SK-N-SH (cell line): ENCODE data around the gene EVI2B. TPM values are rescaled to one million over a fixed set of nuclear protein-coding genes. Genes with fewer than 3 reads are reported as not detected.
A peak's percentile ranks its signal among the peaks of the same experiment; 100 is the strongest.

Experiments
- CTCF ChIA-PET: fragments of 300-600, 350-600 bp; formaldehyde crosslinking; extraction: SDS; loops from one replicate; lab custom pipeline; 2021; lab: Yijun Ruan, JAX
- POLR2A ChIA-PET: fragments of 350-600 bp; sonication (Branson Sonifier 250); formaldehyde crosslinking; extraction: SDS; loops from one replicate; lab custom pipeline; 2020; ENCODE audit warnings: antibody characterized with exemption, inconsistent platforms; lab: Yijun Ruan, JAX
- DNase-seq: peaks from one replicate; pipeline ENCODE4 v3.0.0; 2012
- H2AFZ ChIP-seq: fragments of 200-600 bp; sonication (generic); 2 replicates; pipeline ENCODE4 v1.8.1; 2016; ENCODE audit warnings: antibody characterized with exemption, mild to moderate bottlenecking, low read depth
- H3F3A ChIP-seq: fragments of 200-600 bp; sonication (generic); replicated peaks from 2 replicates; pipeline ENCODE3; 2016; ENCODE audit warnings: antibody characterized with exemption, mild to moderate bottlenecking; ENCODE audit not compliant: insufficient read depth
- H3K27ac ChIP-seq, 2 experiments: fragments of 200-500 bp in 1 of 2; fragments of 200-600 bp in 1 of 2; sonication (Bioruptor generic) in 1 of 2; sonication (generic), shearing (Covaris generic) in 1 of 2; 2 replicates each; pipeline versions ENCODE4 v1.5.1 to v1.6.1; 2014 to 2016; ENCODE audit warnings: low read depth in 2 of 2, inconsistent platforms in 1 of 2, low read length in 1 of 2, mild to moderate bottlenecking in 1 of 2, mixed read lengths in 1 of 2
- H3K27me3 ChIP-seq: fragments of 200-600 bp; sonication (generic), shearing (Covaris generic); 2 replicates; pipeline ENCODE4 v1.6.1; 2016; ENCODE audit warnings: mixed run types; ENCODE audit not compliant: insufficient read depth
- H3K36me3 ChIP-seq, 2 experiments: fragments of 200-500 bp in 1 of 2; fragments of 200-600 bp in 1 of 2; sonication (Bioruptor generic) in 1 of 2; sonication (generic) in 1 of 2; replicated peaks in 1 of 2; 2 replicates each; pipeline versions ENCODE3 to v1.5.1; 2014 to 2016; ENCODE audit warnings: low read length in 1 of 2, mild to moderate bottlenecking in 1 of 2; ENCODE audit not compliant: insufficient read depth in 2 of 2, control insufficient read depth in 1 of 2
- H3K4me1 ChIP-seq, 2 experiments: fragments of 200-500 bp in 1 of 2; fragments of 200-600 bp in 1 of 2; sonication (Bioruptor generic) in 1 of 2; sonication (generic), shearing (Covaris generic) in 1 of 2; 2 replicates each; pipeline versions ENCODE4 v1.5.1 to v1.6.1; 2014 to 2016; ENCODE audit warnings: low read depth in 1 of 2, low read length in 1 of 2, mixed run types in 1 of 2; ENCODE audit not compliant: insufficient read depth in 2 of 2, control insufficient read depth in 1 of 2
- H3K4me2 ChIP-seq: fragments of 200-600 bp; sonication (generic), shearing (Covaris generic); 2 replicates; pipeline ENCODE4 v1.6.1; 2017; ENCODE audit warnings: mixed run types
- H3K4me3 ChIP-seq, 2 experiments: fragments of 200-500 bp in 1 of 2; fragments of 200-600 bp in 1 of 2; sonication (Bioruptor generic) in 1 of 2; sonication (generic), shearing (Covaris generic) in 1 of 2; 2 replicates each; pipeline versions ENCODE4 v1.5.1 to v1.8.1; 2014 to 2016; ENCODE audit warnings: low read depth in 2 of 2, inconsistent platforms in 1 of 2, low read length in 1 of 2, mild to moderate bottlenecking in 1 of 2, mixed read lengths in 1 of 2, moderate library complexity in 1 of 2
- H3K79me2 ChIP-seq: fragments of 200-600 bp; sonication (generic); 2 replicates; pipeline ENCODE4 v1.8.1; 2017; ENCODE audit warnings: mild to moderate bottlenecking; ENCODE audit not compliant: insufficient read depth
- H3K9ac ChIP-seq: fragments of 200-600 bp; sonication (generic); 2 replicates; pipeline ENCODE4 v1.6.1; 2017; ENCODE audit warnings: mixed run types
- H3K9me2 ChIP-seq: fragments of 200-600 bp; sonication (generic); 2 replicates; pipeline ENCODE4 v1.6.1; 2017; ENCODE audit warnings: mixed run types
- H3K9me3 ChIP-seq: fragments of 200-600 bp; sonication (generic); 2 replicates; pipeline ENCODE4 v1.6.1; 2017; ENCODE audit warnings: mixed run types, mild to moderate bottlenecking, moderate library complexity
- H4K20me1 ChIP-seq: fragments of 200-600 bp; sonication (generic); 2 replicates; pipeline ENCODE4 v1.6.1; 2017; ENCODE audit warnings: mild to moderate bottlenecking, mixed run types; ENCODE audit not compliant: insufficient read depth
- CHD2 ChIP-seq: fragments of 150-350 bp; IDR thresholded peaks from 2 replicates; pipeline ENCODE4 v1.6.1; 2018; ENCODE audit warnings: low read length; ENCODE audit not compliant: partially characterized antibody
- ELF1 ChIP-seq: IDR thresholded peaks from 2 replicates; pipeline ENCODE4 v1.4.0; 2012
- EP300 ChIP-seq, 2 experiments: IDR thresholded peaks; 2 replicates each; pipeline versions ENCODE4 v1.4.0 to v1.6.1; 2012; ENCODE audit warnings: borderline replicate concordance in 1 of 2, low read depth in 1 of 2, low read length in 1 of 2
- FOSL2 ChIP-seq: IDR thresholded peaks from 2 replicates; pipeline ENCODE4 v1.4.0; 2012; ENCODE audit warnings: low read depth, mild to moderate bottlenecking, moderate library complexity, borderline replicate concordance
- FOXJ3 ChIP-seq: sonication (generic); formaldehyde crosslinking; IDR thresholded peaks from 2 replicates; pipeline ENCODE4 v1.5.1; 2020; ENCODE audit warnings: mild to moderate bottlenecking, missing genetic modification reagents
- JUND ChIP-seq: IDR thresholded peaks from 2 replicates; pipeline ENCODE4 v1.4.0; 2012
- MEF2A ChIP-seq: IDR thresholded peaks from 2 replicates; pipeline ENCODE4 v1.4.0; 2012; ENCODE audit warnings: low read depth, borderline replicate concordance
- MXI1 ChIP-seq: IDR thresholded peaks from 2 replicates; pipeline ENCODE4 v1.6.1; 2012; ENCODE audit warnings: mild to moderate bottlenecking, low read depth, low read length, improper control_type of control experiment
- NRF1 ChIP-seq: IDR thresholded peaks from 2 replicates; pipeline ENCODE4 v1.6.1; 2012; ENCODE audit warnings: low read depth, mild to moderate bottlenecking, low read length
- PBX3 ChIP-seq: IDR thresholded peaks from 2 replicates; pipeline ENCODE4; 2012
- REST ChIP-seq: IDR thresholded peaks from 2 replicates; pipeline ENCODE4 v1.6.1; 2012; ENCODE audit warnings: mild to moderate bottlenecking, low read depth, low read length, moderate library complexity
- RFX5 ChIP-seq: IDR thresholded peaks from 2 replicates; pipeline ENCODE4 v1.6.1; 2012; ENCODE audit warnings: mild to moderate bottlenecking, improper control_type of control experiment, low read length
- RXRA ChIP-seq: IDR thresholded peaks from 2 replicates; pipeline ENCODE4 v1.4.0; 2012; ENCODE audit warnings: low read depth, mild to moderate bottlenecking, borderline replicate concordance
- SMC3 ChIP-seq: IDR thresholded peaks from 2 replicates; pipeline ENCODE4 v1.6.1; 2012; ENCODE audit warnings: low read depth, low read length, improper control_type of control experiment
- TAF1 ChIP-seq: IDR thresholded peaks from 2 replicates; pipeline ENCODE4 v1.6.1; 2012; ENCODE audit warnings: low read depth, mild to moderate bottlenecking, low read length, moderate library complexity, borderline replicate concordance
- USF2 ChIP-seq: fragments of 150-350 bp; IDR thresholded peaks from 2 replicates; pipeline ENCODE4 v1.6.1; 2017; ENCODE audit warnings: antibody characterized with exemption, low read length, low read depth, borderline replicate concordance
- ZBTB33 ChIP-seq: IDR thresholded peaks from 2 replicates; pipeline ENCODE4 v1.4.0; 2012; ENCODE audit warnings: low read depth, borderline replicate concordance
- WGBS: methylation state at CpG from one replicate; pipeline ENCODE4 v1.1.6; 2017; ENCODE audit warnings: low lambda C conversion rate; 5-methylcytosine and 5-hydroxymethylcytosine counted together
- polyA plus RNA-seq, 3 experiments: library from polyadenylated mRNA; depleted of rRNA; stranded (reverse); fragments of >200 nt; gene quantifications; 2 replicates each; pipeline ENCODE4 v1.2.3, GENCODE V29; 2012

Gene EVI2B
- 0.64 and 0.78 TPM in 2 replicates for polyA plus RNA-seq (2012; rRNA removed)
- polyA plus RNA-seq (2012; cell fraction: cytosol; rRNA removed), result 0.94 and 1.1 TPM in 2 replicates
- polyA plus RNA-seq (2012; cell fraction: nucleus; rRNA removed), result 0.04 and 0.27 TPM in 2 replicates

- Histone ChIP-seq H3K27ac (peak within 1 kb of the TSS in 1 of 2 experiments; percentile 54; a peak in 2 of 4 replicates), H3K9me3 (no peaks in the 10 kb centered on the region; the same call in 1 of the 2 replicates), H3K79me2 (0 out of 2 replicates have a peak, but pooled peaks cover 2% of the 10 kb centered on the region), H3K9me2 (no peaks in the 10 kb centered on the region), H3K9ac (no peak within 1 kb of the TSS), H3K4me3 (no peak within 1 kb of the TSS), H3K4me2 (no peak within 1 kb of the TSS), H3F3A (peaks cover 19% of the 10 kb centered on the region), H4K20me1 (no peaks in the 10 kb centered on the region), H3K36me3 (peaks cover 8 to 11% of the 10 kb centered on the region in 2 experiments), H2AFZ (no peak within 1 kb of the TSS), H3K27me3 (no peaks in the 10 kb centered on the region), H3K4me1 (peaks cover 2 to 3% of the 10 kb centered on the region in 2 experiments; a peak in 2 of 4 replicates)
- no peak for DNase-seq
- POLR2A ChIA-PET, result no interaction called here
- CTCF ChIA-PET, result no interaction called here
- TF ChIP-seq RXRA, result no peak
- TF ChIP-seq TAF1, result no peak
- no peak for TF ChIP-seq FOXJ3 (CRISPR knock-in tag)
- no peak for TF ChIP-seq REST
- TF ChIP-seq NRF1, result no peak
- no peak for TF ChIP-seq USF2
- 0 out of 2 replicates have a peak, but pooled peaks have one; percentile 14 for TF ChIP-seq JUND
- no peak for TF ChIP-seq EP300 (IDR thresholded peaks at IDR 0.05; ENCODE audit: borderline replicate concordance in 1 of 2, low read depth in 1 of 2, low read length in 1 of 2)
- no peak for TF ChIP-seq PBX3
- no peak for TF ChIP-seq ELF1
- no peak for TF ChIP-seq ZBTB33
- no peak for TF ChIP-seq MXI1
- no peak for TF ChIP-seq MEF2A
- no peak for TF ChIP-seq SMC3
- TF ChIP-seq CHD2, result no peak
- TF ChIP-seq FOSL2, result peak; percentile 10; the same call in 1 of the 2 replicates
- no peak for TF ChIP-seq RFX5
- 79% methylated on average over 3 of the region's 3 CpGs for WGBS
These were observed at the start of gene EVI2B for GRCh38 chr17:31313982-31314781. Gene EVI2B (minus strand): TSS chr17:31314054. CDS start chr17:31305609, 8,445 bp downstream.
